ENCODE measurements around the gene CPZ.
"Not testable (repeated sequence)": the region's sequence is repeated elsewhere in the genome, so short reads cannot be mapped to it uniquely, and the experiment has no call there.

CPZ gene

DNA sequence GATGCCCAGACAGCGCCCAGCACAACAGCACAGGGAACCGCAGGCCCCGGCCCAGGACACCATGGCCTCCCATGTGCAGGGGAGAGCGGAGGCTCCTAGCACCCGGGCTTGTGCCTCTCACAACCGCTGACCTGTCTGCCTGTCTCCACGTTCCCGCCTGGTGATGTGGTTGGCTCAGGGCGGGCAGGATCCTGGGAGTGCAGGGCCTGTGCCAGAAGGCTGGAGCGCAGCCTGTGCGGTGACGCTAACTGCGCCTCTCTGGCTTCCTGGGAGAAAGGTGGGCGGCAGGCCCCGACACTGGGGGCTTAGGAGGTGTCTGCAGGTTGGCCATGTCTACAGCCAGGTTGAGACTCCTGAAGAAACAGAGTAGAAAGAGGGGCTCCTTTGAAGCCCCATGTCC lies 48.7 kb downstream of the CPZ start:
- no peak for DNase-seq

DNA sequence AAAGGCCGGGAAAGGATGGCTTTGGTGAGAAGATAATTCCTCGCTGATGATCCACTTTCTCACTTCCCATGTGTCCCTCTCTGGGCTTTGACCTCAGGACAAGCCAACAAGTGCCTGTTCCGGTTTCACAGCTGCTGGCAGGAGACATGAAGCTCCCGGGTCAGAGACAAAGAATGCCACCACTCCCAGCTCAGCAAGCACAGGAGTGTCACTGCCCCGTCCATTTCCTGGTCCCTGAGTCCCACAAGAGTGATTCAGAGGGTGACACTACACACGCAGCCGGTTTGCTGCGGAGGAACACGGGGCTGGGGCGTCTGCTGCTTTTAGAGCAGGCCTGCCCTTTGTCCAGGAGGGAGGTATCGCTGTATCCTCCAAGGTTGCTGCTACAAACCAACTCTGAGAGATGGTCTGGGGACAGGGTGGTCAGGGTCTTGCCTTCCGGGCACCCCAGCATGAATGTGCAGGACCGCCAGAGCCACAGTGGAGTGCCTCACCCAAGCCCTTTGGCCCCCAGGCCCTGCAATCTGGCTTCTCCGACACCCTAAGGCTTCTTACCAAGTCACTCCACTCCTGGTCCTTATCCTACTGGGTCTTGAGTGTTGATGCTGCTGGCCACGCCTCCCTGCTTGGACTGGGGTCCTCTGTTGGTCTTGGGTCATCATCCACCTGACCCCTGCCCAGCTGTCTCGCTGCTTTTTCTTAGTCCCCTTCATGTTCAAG lies 49.5 kb downstream of the CPZ start:
- DNase-seq = no peak

DNA sequence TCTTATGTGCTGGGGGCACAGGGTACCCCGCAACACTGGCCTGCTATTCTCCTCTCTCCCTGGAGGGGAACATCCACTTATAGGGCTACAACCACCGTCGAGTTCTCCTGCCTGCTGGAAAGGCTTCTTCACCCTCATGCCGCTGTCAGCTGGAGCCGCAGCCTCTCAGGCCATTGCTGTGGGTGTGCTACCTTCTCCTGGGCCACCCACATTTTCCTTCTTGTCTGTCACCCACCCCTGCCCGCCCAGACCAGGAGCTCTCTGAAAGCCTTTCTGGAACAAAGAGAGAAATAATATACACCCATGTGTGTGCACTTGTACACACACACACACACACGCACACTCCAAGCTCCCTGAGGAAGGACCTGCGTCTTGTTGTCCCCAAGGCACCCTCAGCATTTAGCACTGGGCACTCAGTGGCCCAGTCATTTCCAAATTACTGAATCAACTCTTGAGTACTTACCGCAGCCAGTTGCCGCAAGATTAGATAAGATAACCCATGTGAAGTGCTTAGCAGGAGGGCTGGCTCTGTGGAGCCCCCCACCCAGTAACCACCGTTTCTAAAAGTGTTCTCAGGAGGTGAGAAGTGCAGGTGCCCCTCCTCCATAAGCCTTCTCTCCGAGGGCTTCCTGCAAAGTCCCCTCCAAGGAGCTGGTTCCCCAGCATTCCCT lies 50.2 kb downstream of the CPZ start:
- peak in 1 of 2 donors; percentile 4 for DNase-seq

DNA sequence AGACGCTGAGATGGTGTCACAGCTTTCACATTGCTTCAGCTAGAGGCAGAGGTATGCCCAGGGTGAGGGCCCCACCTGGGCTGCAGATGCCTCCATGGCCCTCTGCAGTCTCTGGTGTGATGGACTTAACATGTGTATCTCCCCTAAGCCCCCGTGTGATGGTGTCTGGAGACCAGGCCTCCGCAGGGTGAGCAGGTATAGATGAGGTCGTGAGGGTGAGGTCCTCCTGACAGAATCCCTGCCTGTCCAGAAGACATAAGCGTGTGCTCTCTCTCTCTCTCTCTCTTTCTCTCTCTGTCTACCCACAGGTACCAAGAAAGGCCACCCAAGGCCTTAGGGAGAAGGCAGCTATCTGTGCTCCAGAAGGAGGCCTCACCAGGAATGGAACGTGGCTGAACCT lies 50.9 kb downstream of the CPZ start:
- peak in 1 of 2 donors; percentile 7 for DNase-seq

DNA sequence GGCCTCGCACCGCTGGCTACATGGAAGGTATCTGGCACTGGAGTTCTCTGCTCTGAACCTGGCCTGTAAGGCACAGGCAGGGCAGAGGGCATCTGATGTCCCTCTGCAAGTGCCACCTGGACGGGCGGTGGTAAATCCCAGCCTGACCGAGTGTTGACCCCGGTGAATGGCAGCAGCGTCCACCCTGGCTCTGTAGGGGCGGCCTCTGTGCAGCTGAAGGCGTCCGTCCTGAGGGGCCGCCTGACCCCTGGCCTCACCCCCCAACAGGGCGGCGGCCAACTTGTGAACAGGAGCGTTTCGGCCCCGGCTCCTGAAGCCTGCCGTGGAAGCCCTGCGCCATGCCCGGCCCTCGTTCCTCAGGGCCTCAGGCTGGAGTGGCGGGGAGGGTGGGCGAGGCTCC lies 51.4 kb downstream of the CPZ start:
- no peak for DNase-seq

DNA sequence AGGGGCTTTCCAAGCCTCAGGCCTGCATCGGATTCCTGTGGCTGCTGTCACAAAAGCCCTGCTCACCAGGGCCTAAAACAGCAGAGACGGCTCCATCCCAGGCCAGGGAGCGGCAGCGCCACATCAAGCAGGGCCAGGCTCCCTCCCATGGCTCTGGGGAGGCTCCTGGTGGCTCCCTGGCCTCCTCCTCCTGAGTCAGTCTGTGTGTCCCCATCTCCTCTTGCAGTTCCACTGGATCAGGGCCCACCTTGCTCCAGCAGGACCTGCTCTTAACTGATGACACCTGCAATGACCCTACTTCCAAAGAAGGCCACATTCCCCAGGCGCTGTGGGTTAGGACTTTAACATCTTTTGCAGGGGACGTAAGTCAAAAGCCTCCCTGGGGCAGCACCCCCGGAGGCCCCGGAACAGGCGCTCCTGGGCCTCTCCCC lies 51.9 kb downstream of the CPZ start:
- DNase-seq = no peak

DNA sequence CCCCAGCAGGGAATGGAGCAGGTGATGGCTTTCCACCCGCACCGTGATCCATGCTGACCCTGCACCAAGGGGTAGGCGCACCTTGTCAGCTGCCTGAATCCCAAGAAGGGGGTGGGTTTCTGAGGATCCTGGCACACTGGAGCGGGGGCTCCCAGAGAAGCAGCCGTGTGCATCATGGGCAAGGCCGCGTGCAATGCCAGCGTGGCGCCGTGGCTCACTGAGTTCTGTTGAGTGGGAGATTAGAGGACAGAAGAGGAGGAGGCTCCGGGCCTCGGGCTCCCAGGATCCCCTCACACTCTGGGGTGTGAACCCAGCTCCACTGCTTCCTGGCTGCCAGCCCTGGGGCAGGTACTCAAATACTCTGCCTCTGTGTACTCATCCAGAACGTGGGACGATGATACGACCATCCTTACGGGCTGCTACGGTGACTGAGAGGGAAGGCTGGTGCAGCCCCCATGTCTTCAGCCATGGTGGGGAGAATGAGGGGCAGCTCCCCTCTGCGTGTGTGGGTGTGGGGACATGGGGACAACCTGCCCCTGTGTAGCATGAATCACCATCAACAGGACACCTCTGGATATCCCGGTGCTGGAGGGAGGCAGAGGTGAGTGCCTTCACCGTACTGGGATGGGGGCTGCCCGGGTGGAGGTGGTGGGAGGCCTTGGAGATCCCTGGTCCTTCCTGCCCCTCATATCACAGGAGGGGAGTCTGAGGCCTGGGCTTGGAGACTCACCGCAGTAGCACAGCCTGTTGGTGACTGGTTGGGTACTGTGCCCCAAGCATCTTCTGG lies 52.6 kb downstream of the CPZ start:
- DNase-seq = no peak

DNA sequence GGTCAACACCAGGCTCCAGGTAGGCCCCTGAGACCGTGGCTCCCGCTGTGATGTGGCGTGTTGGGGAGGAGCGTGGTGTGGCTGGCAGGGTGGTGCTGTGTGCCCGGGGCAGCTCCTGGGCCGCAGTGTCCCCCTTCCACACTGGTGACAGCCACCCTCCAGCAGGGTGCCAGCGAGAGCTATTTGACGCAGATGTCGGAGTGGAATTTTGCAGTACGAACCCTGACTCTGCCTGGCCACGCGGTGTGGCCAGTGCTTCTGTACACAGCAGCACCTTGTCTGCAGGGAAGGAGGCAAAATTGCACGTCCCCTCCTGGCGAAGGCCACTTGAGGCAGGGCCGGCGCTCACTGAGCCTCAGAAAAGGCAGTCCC lies 53.2 kb downstream of the CPZ start:
- no peak for DNase-seq

DNA sequence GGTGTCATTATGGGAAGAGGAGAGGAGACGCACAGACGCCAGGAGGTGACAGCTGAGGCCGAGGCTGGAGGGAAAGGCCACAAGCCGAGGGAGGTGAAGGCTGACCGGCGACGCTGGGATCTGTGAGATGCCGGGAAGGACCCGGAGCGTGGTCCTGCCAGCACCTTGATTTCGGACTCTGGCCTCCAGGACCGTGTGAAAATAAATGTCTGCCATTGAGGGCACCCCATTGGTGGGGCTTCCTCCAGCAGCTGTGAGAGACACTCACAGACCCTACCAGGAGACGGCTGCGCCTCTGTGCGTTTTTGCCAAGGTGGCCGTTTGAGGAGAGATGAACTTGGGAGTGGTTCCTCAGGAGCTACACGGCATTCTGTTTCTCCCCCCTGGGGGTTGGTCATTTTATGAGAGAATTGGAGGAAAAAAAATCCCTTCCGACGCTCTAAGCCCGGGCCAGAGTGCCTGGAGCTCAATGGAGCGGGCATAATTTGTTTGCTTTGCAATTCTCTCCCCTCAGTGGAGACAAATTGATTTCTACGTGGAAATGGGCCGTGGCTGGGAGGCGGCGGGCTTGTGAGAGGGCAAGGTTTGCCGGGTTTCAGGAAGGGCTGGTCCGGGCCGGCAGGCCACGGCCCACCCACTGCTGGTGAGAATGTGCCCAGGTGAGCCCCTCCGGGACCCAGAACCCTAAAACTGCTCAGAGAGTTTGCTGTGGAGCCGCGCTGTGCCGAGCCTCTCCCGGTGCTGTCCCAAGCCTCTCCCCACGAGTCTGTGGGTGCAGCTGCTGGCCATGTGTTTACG lies 53.9 kb downstream of the CPZ start:
- no peak for DNase-seq

DNA sequence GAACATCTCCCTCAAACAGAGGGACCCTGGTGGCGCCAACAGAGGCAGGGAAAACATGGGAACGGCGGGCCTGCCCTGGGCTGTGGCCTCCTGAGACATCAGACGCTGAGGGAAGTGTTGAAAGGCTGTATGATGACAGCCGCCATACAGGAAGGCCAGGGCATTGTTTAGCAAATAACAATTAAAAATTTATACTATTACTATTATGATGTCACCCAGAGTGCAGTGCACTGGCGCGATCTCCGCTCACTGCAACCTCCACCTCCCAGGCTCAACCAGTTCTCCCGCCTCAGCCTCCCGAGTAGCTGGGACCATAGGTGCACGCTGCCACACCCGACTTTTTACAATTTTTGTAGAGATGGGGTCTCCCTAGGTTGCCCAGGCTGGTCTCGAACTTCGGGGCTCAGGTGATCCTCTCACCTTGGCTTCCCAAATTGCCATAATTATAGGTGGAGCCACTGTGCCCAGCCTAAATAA lies 54.6 kb downstream of the CPZ start:
- DNase-seq = no peak

DNA sequence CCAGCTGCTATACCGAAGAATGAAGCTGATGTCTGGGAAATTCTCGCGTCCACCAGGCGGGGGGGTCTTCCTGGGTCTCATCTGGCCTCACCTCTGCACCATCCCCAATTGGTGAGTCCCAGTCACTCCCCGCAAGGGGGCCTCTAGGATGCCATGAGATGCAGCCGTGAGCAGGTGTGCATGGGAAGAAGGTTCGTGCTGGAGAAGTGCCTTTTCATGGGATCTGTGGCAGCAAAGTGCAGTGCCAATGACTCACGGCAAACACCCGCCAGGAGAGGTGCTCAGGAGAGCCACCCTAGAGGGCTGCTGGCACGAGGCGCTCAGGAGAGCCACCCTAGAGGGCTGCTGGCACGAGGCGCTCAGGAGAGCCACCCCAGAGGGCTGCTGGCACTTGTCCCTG lies 55.1 kb downstream of the CPZ start:
- DNase-seq = no peak

DNA sequence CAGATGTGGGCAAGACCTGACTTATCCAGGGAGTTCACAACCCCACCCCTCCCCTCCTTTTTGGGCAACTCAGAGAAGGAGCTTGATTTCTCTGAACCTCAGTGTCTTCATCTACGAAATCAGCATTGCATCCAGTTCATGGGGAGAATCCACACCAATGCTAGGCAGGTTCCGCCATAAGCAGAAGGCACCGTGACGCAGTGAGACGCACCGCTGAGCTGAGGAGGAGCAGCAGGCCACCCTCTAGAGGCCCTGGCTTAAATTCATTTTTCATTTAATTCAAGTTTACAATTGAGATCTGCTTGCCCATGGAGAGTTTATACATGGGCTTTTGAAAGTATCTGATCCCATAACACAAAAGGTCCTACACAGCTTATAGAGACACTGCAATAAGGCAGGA lies 55.7 kb downstream of the CPZ start:
- DNase-seq = no peak

DNA sequence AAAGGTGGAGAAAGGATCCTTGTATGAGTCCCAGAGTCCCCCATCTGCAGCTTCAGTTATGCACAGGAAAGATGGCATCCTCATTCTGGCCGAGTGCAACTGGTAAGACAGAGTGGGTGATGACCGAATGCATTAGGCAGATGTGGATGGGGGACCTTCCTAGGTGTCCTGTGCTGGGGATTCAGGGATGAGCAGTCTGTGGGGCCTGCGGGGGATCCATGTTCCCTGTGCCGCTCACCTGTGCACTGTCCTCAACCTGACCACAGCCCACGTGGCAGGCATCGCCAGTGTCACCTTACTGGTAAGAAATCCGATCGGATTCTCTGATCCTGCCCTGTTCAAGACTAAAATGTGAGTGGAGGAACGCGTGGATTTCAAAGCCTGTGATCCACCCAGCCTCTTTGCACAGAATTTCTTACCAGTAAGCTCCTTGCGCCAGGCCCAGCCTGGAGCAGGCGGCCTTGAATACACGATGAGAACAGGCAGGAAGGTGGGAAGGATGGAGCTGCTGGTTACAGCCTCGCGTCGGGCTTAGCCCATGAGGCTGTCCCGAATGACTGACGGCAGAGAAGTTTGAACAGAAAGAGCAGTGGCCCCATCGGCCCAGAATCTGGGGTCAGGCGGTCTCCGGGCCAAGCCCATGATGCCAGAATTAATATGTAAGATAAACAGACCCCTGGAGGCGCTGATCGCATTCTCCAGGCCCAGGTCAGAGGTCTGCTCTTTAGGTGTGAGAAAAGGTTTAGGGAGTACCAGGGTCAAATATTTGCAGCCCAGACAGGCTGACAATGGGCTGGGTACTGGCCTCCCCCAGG lies 56.5 kb downstream of the CPZ start:
- DNase-seq = no peak

DNA sequence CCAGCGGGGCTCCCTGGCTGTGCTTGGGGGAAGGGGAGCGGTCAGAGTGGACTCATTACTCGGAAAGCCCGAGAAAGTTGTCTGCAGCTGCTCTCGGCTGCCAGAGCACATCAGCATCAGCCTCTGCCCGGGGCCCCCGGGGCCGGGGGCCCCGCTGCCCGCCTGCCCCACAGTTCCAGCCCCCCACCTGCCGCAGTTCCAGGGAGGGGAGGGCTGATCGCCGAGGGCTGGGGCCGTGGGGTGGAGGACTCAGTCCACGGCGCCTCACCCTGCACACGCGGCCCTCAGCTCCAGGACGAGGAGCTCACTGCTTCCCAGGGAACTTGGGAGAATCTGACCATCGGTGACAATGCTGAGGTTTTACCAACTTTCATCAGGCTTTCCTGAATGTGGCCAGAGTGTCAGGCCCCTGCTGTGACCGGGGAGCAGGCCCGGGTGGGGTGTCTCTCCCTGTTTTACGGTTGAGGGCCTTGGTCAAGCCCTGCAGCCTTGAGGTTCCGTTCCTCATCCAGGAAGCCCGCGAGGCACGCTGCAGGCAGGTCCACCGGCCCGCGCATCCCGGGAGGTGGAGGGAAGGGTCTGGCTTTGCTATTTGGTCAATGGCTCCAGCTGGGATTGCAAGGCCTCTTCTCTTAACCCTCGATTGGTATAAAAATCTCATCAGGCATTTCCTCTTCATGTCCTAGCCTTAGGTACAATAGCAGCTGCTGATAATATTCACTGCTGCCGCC lies 57.2 kb downstream of the CPZ start:
- DNase-seq = no peak

DNA sequence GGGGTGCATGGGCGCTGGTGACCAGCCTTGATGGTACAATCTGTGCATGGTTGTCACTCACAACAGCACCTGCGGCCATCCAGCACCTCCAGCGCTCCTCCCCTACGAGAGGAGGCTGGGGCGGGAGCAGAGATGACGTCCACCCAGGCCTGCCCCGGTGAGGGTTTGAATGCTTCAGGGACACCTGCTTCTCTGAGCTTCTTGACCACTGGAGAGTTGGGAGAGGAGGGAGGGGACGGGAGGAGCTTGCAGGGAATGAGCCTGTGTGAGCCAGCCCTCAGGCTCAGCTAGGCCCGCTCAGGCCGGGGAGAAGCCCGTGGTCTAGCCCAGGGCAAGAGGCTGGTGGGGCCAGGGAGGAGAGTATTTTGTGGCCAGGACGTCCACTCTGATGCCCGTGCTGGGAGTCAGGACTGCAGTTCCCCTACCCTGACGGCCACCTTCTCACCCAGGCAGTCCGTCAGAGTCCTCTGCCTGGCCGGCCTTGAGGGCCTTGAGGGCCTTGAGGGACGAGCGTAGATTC lies 59.2 kb downstream of the CPZ start:
- DNase-seq = peak in 1 of 2 donors; percentile 4

DNA sequence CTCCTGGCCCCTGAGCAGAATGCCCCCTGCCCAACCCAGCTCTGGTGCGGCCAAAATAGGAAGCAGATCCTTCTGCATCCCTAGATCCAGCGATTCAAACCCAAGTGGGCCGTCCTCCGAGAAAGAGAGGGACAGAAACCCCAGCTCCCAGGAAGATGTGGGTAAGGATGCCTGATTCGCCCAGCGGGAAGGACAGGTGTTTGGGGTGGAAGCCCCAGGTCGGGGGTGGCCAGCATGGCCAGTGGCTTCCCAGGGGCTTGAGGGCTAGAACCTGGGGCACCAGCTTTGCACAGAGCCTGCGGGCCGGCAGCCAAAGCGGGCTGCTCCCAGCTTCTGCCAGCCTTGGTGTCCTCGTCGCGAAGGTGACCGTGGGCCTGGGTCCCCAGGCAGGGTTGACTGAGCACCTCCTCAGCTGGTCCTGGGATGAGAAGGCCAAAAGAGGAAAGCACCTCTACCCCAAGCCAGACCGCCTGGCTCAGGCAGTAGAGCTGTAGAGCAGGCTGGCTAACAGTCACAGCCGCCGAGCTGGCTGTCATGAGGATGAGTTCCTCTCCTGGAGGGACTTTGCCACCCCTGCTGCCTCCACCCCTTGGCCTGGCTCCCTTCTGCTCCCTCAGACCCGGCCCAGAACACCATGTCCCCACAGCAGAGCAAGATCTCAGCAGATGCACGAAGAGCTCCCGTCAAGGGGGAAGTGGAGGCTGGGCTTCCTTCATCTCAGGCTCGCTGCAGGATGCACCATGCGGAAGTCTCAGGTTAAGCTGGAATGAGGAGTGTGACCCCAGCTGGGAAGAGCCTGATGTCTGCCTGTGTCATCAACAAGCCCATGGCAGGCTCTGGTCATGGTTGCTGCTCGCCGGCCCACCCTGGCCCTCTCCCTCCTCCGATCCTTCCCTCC lies 59.9 kb downstream of the CPZ start:
- DNase-seq = peak in 1 of 2 donors; percentile 11

DNA sequence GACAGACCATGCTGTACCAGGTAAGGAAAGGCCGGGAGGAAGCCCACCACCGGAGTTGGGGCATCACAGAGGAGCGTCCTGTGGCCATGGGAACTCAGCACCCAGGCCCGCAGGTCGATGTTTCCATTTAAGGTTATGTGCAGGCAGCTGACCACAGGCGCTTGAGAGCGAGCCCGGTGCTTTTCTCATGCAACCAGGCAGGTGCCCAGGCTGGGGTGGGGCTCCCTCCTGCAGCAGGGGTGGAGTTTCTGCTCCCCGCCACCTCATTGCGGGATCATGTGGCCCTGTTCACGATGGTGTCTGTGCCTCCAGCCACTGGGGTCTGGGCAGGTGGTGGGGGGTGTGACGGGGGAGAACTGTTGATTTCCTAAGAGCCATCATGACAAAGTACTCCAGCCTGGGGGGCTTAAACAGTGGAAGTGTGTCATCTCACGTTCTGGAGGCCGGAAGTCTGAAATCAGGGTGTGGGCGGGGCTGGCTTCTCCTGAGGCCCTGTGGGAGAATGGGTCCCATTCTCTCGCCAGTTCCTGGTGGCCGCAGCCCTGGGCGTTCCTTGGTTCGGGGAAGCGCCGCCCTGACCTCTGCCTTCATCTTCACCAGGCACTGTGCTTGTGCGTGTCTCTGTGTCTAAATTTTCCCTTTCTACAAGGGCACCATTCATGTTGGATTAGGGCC lies 60.9 kb downstream of the CPZ start:
- peak in 1 of 2 donors; percentile 9 for DNase-seq

DNA sequence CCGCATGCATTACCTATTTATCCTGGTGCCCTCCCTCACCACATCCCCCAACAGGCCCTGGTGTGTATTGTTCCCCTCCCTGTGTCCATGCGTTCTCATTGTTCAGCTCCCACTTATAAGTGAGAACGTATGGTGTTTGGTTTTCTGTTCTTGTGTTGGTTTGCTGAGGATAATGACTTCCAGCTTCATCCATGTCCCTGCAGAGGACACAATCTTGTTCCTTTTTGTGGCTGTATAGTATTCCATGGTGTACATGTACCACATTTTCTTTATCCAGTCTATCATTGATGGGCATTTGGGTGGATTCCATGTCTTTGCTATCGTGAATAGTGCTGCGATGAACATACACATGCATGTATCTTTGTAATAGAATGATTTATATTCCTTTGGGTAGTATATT lies 61.6 kb downstream of the CPZ start:
- not testable (repeated sequence) for DNase-seq

Data from stimulated activated CD4-positive, alpha-beta T cell treated with anti-CD3 and anti-CD28 coated beads, Interleukin-2, amount 100 ng/mL, for 24 hours (primary cell).